ENCODE measurements around the gene TRAPPC4.
"Not testable (repeated sequence)": the region's sequence is repeated elsewhere in the genome, so short reads cannot be mapped to it uniquely, and the experiment has no call there.

The TRAPPC4 gene

GRCh38 chr11:119018074-119018938, at the start of gene TRAPPC4, which contains the start of gene RPS25:
Gene TRAPPC4, plus strand, starts transcription at chr11:119018766. Its CDS starts 30 bp downstream, at chr11:119018796.
Gene RPS25, minus strand, starts transcription at chr11:119018343. Its CDS starts 59 bp downstream, at chr11:119018284.
- DNase-seq = peak; percentile 96 to 98

GRCh38 chr11:118969508-118969907, 49.1 kb upstream of the TRAPPC4 start:
- not testable (repeated sequence) for DNase-seq

GRCh38 chr11:118971646-118972045, 46.9 kb upstream of the TRAPPC4 start, which contains the start of gene FOXR1:
Gene FOXR1, plus strand, starts transcription at chr11:118971761. Its CDS starts 171 bp downstream, at chr11:118971932.
- DNase-seq = no peak

- DNase-seq = no peak
Observed at GRCh38 chr11:118973985-118974384, 44.6 kb upstream of the TRAPPC4 start.

- no peak for DNase-seq
Observed at GRCh38 chr11:118975771-118976709, 42.5 kb upstream of the TRAPPC4 start.

- DNase-seq = no peak
Observed at GRCh38 chr11:118979434-118979833, 39.1 kb upstream of the TRAPPC4 start.

GRCh38 chr11:118980191-118980881, 38.2 kb upstream of the TRAPPC4 start:
- no peak for DNase-seq

- not testable (repeated sequence) for DNase-seq
Observed at GRCh38 chr11:118984337-118984736, 34.2 kb upstream of the TRAPPC4 start.

GRCh38 chr11:118984825-118985224, 33.7 kb upstream of the TRAPPC4 start:
- DNase-seq = no peak

- DNase-seq = peak in 1 of 2 experiments; percentile 20
Observed at GRCh38 chr11:118988280-118988679, 30.3 kb upstream of the TRAPPC4 start.

- DNase-seq = not testable (repeated sequence)
Observed at GRCh38 chr11:118991486-118992038, 27.0 kb upstream of the TRAPPC4 start.

GRCh38 chr11:118996926-118997626, 21.5 kb upstream of the TRAPPC4 start:
- peak in 1 of 2 experiments; percentile 34 for DNase-seq

- peak; percentile 88 to 93 for DNase-seq
Observed at GRCh38 chr11:118997627-118998387, 20.8 kb upstream of the TRAPPC4 start, which contains the start of gene CENATAC. Gene CENATAC, plus strand, starts transcription at chr11:118998138. Its CDS starts 60 bp downstream, at chr11:118998198.

- peak in 1 of 2 experiments; percentile 22 for DNase-seq
Observed at GRCh38 chr11:118998388-118998717, 20.2 kb upstream of the TRAPPC4 start.

- no peak for DNase-seq
Observed at GRCh38 chr11:118998822-118999221, 19.7 kb upstream of the TRAPPC4 start.

- DNase-seq = no peak
Observed at GRCh38 chr11:119000906-119001305, 17.7 kb upstream of the TRAPPC4 start.

- no peak for DNase-seq
Observed at GRCh38 chr11:119006656-119007055, 11.9 kb upstream of the TRAPPC4 start.

GRCh38 chr11:119011476-119012053, 7.0 kb upstream of the TRAPPC4 start:
- DNase-seq = no peak

- no peak for DNase-seq
Observed at GRCh38 chr11:119012629-119013170, 5.9 kb upstream of the TRAPPC4 start.
